SU-DHL-6 (cell line): ENCODE measurements around the gene HHAT.

Experiments used
- CTCF ChIP-seq: fragments of 200-600 bp; sonication (generic); IDR thresholded peaks from one replicate; pipeline ENCODE4 v1.5.1; 2017; ENCODE audit warnings: antibody characterized with exemption, mild to moderate bottlenecking, low read length, moderate library complexity; ENCODE audit not compliant: insufficient read depth, poor library complexity, severe bottlenecking
- EZH2phosphoT487 ChIP-seq: fragments of 200-600 bp; sonication (generic), shearing (Covaris generic); conservative IDR thresholded peaks from 2 replicates; pipeline ENCODE4 v1.6.1; 2018; ENCODE audit warnings: mild to moderate bottlenecking, antibody characterized with exemption, low read length, moderate library complexity, mixed read lengths

GRCh38 chr1:210655511-210655910, 326.8 kb downstream of the HHAT start:
- TF ChIP-seq CTCF (no peak), EZH2phosphoT487 (no peak)
